ENCODE data around the gene TBC1D22A.
A peak's percentile ranks its signal among the peaks of the same experiment; 100 is the strongest.
"Not testable (repeated sequence)": the region's sequence is repeated elsewhere in the genome, so short reads cannot be mapped to it uniquely, and the experiment has no call there.

Gene TBC1D22A

GRCh38 chr22:46732041-46732379 lies 30.4 kb upstream of the TBC1D22A start:
- no peak overlapping the region for H3K4me3 ChIP-seq (ENCODE audit: low read length)
- no peaks in the 10 kb centered on the region for H3K9me2 ChIP-seq (replicated peaks; ENCODE audit: insufficient read depth, low read length)
- peaks cover 49% of the 10 kb centered on the region for H4K20me1 ChIP-seq (ENCODE audit: insufficient read depth, low read length)
- H3K4me2 ChIP-seq (ENCODE audit: low read depth, low read length): no peak overlapping the region
- H3K9ac ChIP-seq (ENCODE audit: low read length): no peak overlapping the region
- H3K27me3 ChIP-seq (replicated peaks; ENCODE audit: insufficient read depth, low read length): no peaks in the 10 kb centered on the region
- no peak for DNase-seq
- H3K9me3 ChIP-seq (replicated peaks; ENCODE audit: insufficient read depth, low read length): no peaks in the 10 kb centered on the region
- H3K36me3 ChIP-seq (replicated peaks; ENCODE audit: insufficient read depth, low read length): no peaks in the 10 kb centered on the region
- H3K27ac ChIP-seq (ENCODE audit: low read length): no peak overlapping the region
- H2AFZ ChIP-seq (ENCODE audit: low read length): no peak overlapping the region
- no peaks in the 10 kb centered on the region for H3F3A ChIP-seq (ENCODE audit: insufficient read depth, low read length)
- no peak for TF ChIP-seq EZH2phosphoT487 (IDR thresholded peaks at IDR 0.05; ENCODE audit: low read length)
- TF ChIP-seq EZH2 (optimal IDR thresholded peaks at IDR 0.05; ENCODE audit: low read depth, low read length): no peak
- no peak for TF ChIP-seq CTCF (IDR thresholded peaks at IDR 0.05; ENCODE audit: low read length)
- peaks cover 99% of the 10 kb centered on the region for H3K79me2 ChIP-seq (ENCODE audit: low read length)
- peaks cover 17% of the 10 kb centered on the region for H3K4me1 ChIP-seq (ENCODE audit: low read length)

DNA sequence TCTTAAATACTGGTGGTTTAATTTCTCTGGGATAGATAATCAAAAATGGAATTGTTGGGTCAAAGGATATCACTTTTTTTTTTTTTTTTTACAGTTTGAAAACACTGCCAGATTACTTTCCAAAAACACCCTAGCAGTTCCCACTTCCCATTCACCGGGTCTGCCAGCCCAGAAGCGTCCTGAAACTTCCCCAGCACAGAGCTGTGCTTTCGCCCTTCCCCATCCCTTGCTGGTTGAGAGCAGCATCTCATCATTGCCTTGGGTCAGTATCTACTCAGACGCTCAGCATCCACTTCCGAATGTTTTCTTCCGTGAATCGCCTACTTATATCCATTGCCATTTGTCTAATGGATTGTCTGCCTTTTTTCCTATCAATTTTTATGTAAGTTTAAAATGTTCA lies 29.9 kb upstream of the TBC1D22A start:
- H3K4me3 ChIP-seq (ENCODE audit: low read length): no peak overlapping the region
- H3K9ac ChIP-seq (ENCODE audit: low read length): no peak overlapping the region
- no peak overlapping the region for H3K4me2 ChIP-seq (ENCODE audit: low read depth, low read length)
- H4K20me1 ChIP-seq (ENCODE audit: insufficient read depth, low read length): peaks cover 49% of the 10 kb centered on the region
- H3K9me2 ChIP-seq (replicated peaks; ENCODE audit: insufficient read depth, low read length): no peaks in the 10 kb centered on the region
- H3K27me3 ChIP-seq (replicated peaks; ENCODE audit: insufficient read depth, low read length): no peaks in the 10 kb centered on the region
- no peaks in the 10 kb centered on the region for H3F3A ChIP-seq (ENCODE audit: insufficient read depth, low read length)
- DNase-seq: no peak
- H2AFZ ChIP-seq (ENCODE audit: low read length): no peak overlapping the region
- TF ChIP-seq CTCF (IDR thresholded peaks at IDR 0.05; ENCODE audit: low read length): no peak
- no peak for TF ChIP-seq EZH2 (optimal IDR thresholded peaks at IDR 0.05; ENCODE audit: low read depth, low read length)
- TF ChIP-seq EZH2phosphoT487 (IDR thresholded peaks at IDR 0.05; ENCODE audit: low read length): no peak
- H3K79me2 ChIP-seq (ENCODE audit: low read length): peaks cover 99% of the 10 kb centered on the region
- H3K4me1 ChIP-seq (ENCODE audit: low read length): peaks cover 17% of the 10 kb centered on the region
- no peaks in the 10 kb centered on the region for H3K36me3 ChIP-seq (replicated peaks; ENCODE audit: insufficient read depth, low read length)
- H3K27ac ChIP-seq (ENCODE audit: low read length): no peak overlapping the region
- no peaks in the 10 kb centered on the region for H3K9me3 ChIP-seq (replicated peaks; ENCODE audit: insufficient read depth, low read length)

GRCh38 chr22:46734213-46734722 lies 28.2 kb upstream of the TBC1D22A start:
- H3K36me3 ChIP-seq (replicated peaks; ENCODE audit: insufficient read depth, low read length); H3K4me2 ChIP-seq (ENCODE audit: low read depth, low read length); H3K27me3 ChIP-seq (replicated peaks; ENCODE audit: insufficient read depth, low read length); H3F3A ChIP-seq (ENCODE audit: insufficient read depth, low read length); H3K4me3 ChIP-seq (ENCODE audit: low read length); H3K9ac ChIP-seq (ENCODE audit: low read length); H3K27ac ChIP-seq (ENCODE audit: low read length); H3K9me2 ChIP-seq (replicated peaks; ENCODE audit: insufficient read depth, low read length); H3K9me3 ChIP-seq (replicated peaks; ENCODE audit: insufficient read depth, low read length); H2AFZ ChIP-seq (ENCODE audit: low read length); DNase-seq: not testable (repeated sequence)
- Histone ChIP-seq H4K20me1 (ENCODE audit: insufficient read depth, low read length) (peaks cover 40% of the 10 kb centered on the region), H3K79me2 (ENCODE audit: low read length) (peaks cover 84% of the 10 kb centered on the region), H3K4me1 (ENCODE audit: low read length) (peaks cover 18% of the 10 kb centered on the region)

- Histone ChIP-seq H3K9me2 (replicated peaks; ENCODE audit: insufficient read depth, low read length) (no peaks in the 10 kb centered on the region), H3F3A (ENCODE audit: insufficient read depth, low read length) (peaks cover 12% of the 10 kb centered on the region), H3K27me3 (replicated peaks; ENCODE audit: insufficient read depth, low read length) (no peaks in the 10 kb centered on the region), H2AFZ (ENCODE audit: low read length) (no peak overlapping the region), H3K4me2 (ENCODE audit: low read depth, low read length) (peak overlapping the region; percentile 21; the same call in 1 of the 2 replicates), H3K27ac (ENCODE audit: low read length) (no peak overlapping the region), H3K9ac (ENCODE audit: low read length) (no peak overlapping the region), H3K9me3 (replicated peaks; ENCODE audit: insufficient read depth, low read length) (no peaks in the 10 kb centered on the region), H3K4me1 (ENCODE audit: low read length) (peaks cover 23% of the 10 kb centered on the region), H3K4me3 (ENCODE audit: low read length) (no peak overlapping the region), H4K20me1 (ENCODE audit: insufficient read depth, low read length) (peaks cover 40% of the 10 kb centered on the region), H3K36me3 (replicated peaks; ENCODE audit: insufficient read depth, low read length) (no peaks in the 10 kb centered on the region), H3K79me2 (ENCODE audit: low read length) (peaks cover 77% of the 10 kb centered on the region)
- TF ChIP-seq EZH2phosphoT487 (IDR thresholded peaks at IDR 0.05; ENCODE audit: low read length): no peak
- TF ChIP-seq EZH2 (optimal IDR thresholded peaks at IDR 0.05; ENCODE audit: low read depth, low read length): no peak
- no peak for TF ChIP-seq CTCF (IDR thresholded peaks at IDR 0.05; ENCODE audit: low read length)
- DNase-seq: no peak
Measured at GRCh38 chr22:46734830-46735453, 27.5 kb upstream of the TBC1D22A start.
